HL-60 (cell line): ENCODE measurements around the gene ANKS1A.

Experiments used
- GABPA ChIP-seq: IDR thresholded peaks from 2 replicates; pipeline ENCODE4 v1.6.1; 2012; ENCODE audit warnings: low read depth
- POLR2AphosphoS5 ChIP-seq: IDR thresholded peaks from 2 replicates; pipeline ENCODE4 v1.6.1; 2012; ENCODE audit warnings: low read depth
- TF ChIP-seq, protein P1 (sequence below): IDR thresholded peaks from one replicate; pipeline ENCODE4 v1.5.1; 2011; ENCODE audit warnings: low read length, control low read depth, inconsistent platforms; ENCODE audit not compliant: insufficient read depth
- TF ChIP-seq, protein P2 (sequence below): IDR thresholded peaks from 2 replicates; pipeline ENCODE4 v1.6.1; 2012; ENCODE audit warnings: low read depth; ENCODE audit not compliant: insufficient replicate concordance

GRCh38 chr6:34922177-34922663, 33.2 kb downstream of the ANKS1A start:
- TF ChIP-seq POLR2AphosphoS5, result no peak
- TF ChIP-seq, protein P1, sequence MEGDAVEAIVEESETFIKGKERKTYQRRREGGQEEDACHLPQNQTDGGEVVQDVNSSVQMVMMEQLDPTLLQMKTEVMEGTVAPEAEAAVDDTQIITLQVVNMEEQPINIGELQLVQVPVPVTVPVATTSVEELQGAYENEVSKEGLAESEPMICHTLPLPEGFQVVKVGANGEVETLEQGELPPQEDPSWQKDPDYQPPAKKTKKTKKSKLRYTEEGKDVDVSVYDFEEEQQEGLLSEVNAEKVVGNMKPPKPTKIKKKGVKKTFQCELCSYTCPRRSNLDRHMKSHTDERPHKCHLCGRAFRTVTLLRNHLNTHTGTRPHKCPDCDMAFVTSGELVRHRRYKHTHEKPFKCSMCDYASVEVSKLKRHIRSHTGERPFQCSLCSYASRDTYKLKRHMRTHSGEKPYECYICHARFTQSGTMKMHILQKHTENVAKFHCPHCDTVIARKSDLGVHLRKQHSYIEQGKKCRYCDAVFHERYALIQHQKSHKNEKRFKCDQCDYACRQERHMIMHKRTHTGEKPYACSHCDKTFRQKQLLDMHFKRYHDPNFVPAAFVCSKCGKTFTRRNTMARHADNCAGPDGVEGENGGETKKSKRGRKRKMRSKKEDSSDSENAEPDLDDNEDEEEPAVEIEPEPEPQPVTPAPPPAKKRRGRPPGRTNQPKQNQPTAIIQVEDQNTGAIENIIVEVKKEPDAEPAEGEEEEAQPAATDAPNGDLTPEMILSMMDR, result no peak
- no peak for TF ChIP-seq GABPA
- TF ChIP-seq, protein P2, sequence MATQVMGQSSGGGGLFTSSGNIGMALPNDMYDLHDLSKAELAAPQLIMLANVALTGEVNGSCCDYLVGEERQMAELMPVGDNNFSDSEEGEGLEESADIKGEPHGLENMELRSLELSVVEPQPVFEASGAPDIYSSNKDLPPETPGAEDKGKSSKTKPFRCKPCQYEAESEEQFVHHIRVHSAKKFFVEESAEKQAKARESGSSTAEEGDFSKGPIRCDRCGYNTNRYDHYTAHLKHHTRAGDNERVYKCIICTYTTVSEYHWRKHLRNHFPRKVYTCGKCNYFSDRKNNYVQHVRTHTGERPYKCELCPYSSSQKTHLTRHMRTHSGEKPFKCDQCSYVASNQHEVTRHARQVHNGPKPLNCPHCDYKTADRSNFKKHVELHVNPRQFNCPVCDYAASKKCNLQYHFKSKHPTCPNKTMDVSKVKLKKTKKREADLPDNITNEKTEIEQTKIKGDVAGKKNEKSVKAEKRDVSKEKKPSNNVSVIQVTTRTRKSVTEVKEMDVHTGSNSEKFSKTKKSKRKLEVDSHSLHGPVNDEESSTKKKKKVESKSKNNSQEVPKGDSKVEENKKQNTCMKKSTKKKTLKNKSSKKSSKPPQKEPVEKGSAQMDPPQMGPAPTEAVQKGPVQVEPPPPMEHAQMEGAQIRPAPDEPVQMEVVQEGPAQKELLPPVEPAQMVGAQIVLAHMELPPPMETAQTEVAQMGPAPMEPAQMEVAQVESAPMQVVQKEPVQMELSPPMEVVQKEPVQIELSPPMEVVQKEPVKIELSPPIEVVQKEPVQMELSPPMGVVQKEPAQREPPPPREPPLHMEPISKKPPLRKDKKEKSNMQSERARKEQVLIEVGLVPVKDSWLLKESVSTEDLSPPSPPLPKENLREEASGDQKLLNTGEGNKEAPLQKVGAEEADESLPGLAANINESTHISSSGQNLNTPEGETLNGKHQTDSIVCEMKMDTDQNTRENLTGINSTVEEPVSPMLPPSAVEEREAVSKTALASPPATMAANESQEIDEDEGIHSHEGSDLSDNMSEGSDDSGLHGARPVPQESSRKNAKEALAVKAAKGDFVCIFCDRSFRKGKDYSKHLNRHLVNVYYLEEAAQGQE, result no peak
